ENCODE results near the gene PPP2R2B. TPM values are rescaled to one million over a fixed set of nuclear protein-coding genes. Genes with fewer than 3 reads are reported as not detected.

PPP2R2B gene
- total and polyA plus RNA-seq, 2 donors (not counting 3 experiments of a cell fraction or from before 2014, with no cell fraction given), result not detected

DNA sequence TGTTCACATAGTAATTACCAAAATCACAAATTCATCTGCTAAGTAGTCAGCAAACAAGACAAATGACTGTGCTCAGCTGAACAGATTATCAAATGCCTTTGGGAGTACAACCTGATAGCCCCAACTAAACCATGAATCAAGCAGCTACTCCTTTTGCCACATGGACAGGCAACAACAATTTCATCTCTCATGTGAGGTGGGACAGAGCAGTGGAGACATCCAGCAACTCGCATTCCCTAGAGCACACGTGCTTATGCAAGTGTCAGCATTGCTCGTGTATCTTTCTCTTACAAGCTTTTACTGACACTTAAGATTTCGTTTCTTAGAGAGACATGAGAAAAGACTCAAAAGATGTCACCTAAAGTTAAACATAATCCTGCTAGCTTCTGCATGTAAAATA is 42.7 kb upstream of the PPP2R2B start:
- DNase-seq (ENCODE audit: low read depth, low spot score) (no peak), FAIRE-seq (no peak)
- TF ChIP-seq MYC (IDR thresholded peaks at IDR 0.05; ENCODE audit: low read depth, low read length), result no peak
- no peak for TF ChIP-seq GATA2 (IDR thresholded peaks at IDR 0.05; ENCODE audit: insufficient read depth, insufficient read length, low read depth, low read length)
- TF ChIP-seq, protein P1, sequence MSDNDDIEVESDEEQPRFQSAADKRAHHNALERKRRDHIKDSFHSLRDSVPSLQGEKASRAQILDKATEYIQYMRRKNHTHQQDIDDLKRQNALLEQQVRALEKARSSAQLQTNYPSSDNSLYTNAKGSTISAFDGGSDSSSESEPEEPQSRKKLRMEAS (IDR thresholded peaks at IDR 0.05; ENCODE audit: insufficient read depth, insufficient read length), result no peak
- TF ChIP-seq, protein P2, sequence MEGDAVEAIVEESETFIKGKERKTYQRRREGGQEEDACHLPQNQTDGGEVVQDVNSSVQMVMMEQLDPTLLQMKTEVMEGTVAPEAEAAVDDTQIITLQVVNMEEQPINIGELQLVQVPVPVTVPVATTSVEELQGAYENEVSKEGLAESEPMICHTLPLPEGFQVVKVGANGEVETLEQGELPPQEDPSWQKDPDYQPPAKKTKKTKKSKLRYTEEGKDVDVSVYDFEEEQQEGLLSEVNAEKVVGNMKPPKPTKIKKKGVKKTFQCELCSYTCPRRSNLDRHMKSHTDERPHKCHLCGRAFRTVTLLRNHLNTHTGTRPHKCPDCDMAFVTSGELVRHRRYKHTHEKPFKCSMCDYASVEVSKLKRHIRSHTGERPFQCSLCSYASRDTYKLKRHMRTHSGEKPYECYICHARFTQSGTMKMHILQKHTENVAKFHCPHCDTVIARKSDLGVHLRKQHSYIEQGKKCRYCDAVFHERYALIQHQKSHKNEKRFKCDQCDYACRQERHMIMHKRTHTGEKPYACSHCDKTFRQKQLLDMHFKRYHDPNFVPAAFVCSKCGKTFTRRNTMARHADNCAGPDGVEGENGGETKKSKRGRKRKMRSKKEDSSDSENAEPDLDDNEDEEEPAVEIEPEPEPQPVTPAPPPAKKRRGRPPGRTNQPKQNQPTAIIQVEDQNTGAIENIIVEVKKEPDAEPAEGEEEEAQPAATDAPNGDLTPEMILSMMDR (IDR thresholded peaks at IDR 0.05; ENCODE audit: extremely low read depth in 1 of 2, insufficient read depth in 1 of 2, low read depth in 1 of 2, low read length in 2 of 2), result no peak
- TF ChIP-seq FOS (IDR thresholded peaks at IDR 0.05; ENCODE audit: borderline replicate concordance, insufficient read depth, low read length), result no peak
- TF ChIP-seq JUN (IDR thresholded peaks at IDR 0.05; ENCODE audit: borderline replicate concordance, insufficient read depth, insufficient read length, low read depth), result no peak
- TF ChIP-seq POLR2A (IDR thresholded peaks at IDR 0.05; ENCODE audit: low read depth, low read length), result no peak
- TF ChIP-seq POLR2AphosphoS5 (IDR thresholded peaks at IDR 0.05; ENCODE audit: insufficient read depth, low read depth, low read length), result no peak
- TF ChIP-seq EZH2 (IDR thresholded peaks at IDR 0.05; ENCODE audit: borderline replicate concordance, low read depth, low read length, severe bottlenecking), result no peak
- Histone ChIP-seq H3K36me3 (ENCODE audit: control insufficient read depth in 2 of 2, extremely low read depth in 1 of 2, insufficient read depth in 2 of 2, low read length in 2 of 2) (no peaks in the 10 kb centered on the region), H3K4me3 (replicated peaks in 1 of 3; ENCODE audit: insufficient read depth in 1 of 3, low read depth in 1 of 3, low read length in 3 of 3) (no peak overlapping the region), H3K4me1 (ENCODE audit: control insufficient read depth, extremely low read depth, insufficient read depth, low read length) (no peaks in the 10 kb centered on the region), H3K27ac (ENCODE audit: insufficient read depth, low read depth, low read length) (no peak overlapping the region), H4K20me1 (replicated peaks; ENCODE audit: control insufficient read depth, extremely low read depth, insufficient read depth, low read length) (no peaks in the 10 kb centered on the region), H3K4me2 (ENCODE audit: insufficient read depth, low read length) (no peak overlapping the region), H3K9me1 (replicated peaks; ENCODE audit: control insufficient read depth, extremely low read depth, insufficient read depth, low read length) (no peaks in the 10 kb centered on the region), H2AFZ (ENCODE audit: low read depth, low read length) (no peak overlapping the region), H3K9me3 (replicated peaks; ENCODE audit: control insufficient read depth, insufficient read depth, low read length) (no peaks in the 10 kb centered on the region), H3K79me2 (ENCODE audit: control insufficient read depth, insufficient read depth, low read length) (no peaks in the 10 kb centered on the region), H3K27me3 (ENCODE audit: control insufficient read depth in 2 of 2, insufficient read depth in 2 of 2, low read length in 2 of 2) (no peaks in the 10 kb centered on the region), H3K9ac (replicated peaks; ENCODE audit: extremely low read depth, insufficient read depth, low read length) (no peak overlapping the region)
- intact Hi-C loops (cut with micrococcal nuclease), result no loop called here
- dilution Hi-C loops (cut with MboI; ENCODE audit: extremely low pct_ligation_motif_present, low sequenced_read_pairs), result no loop called here
- POLR2A ChIA-PET, result no interaction called here
- BruUV-seq (replicated peaks), result no TSS peak
- CTCF ChIA-PET, result no interaction called here
